HG02610 (cell line): Measurements from ENCODE around the gene VAMP7.
"Not testable (repeated sequence)": the region's sequence is repeated elsewhere in the genome, so short reads cannot be mapped to it uniquely, and the experiment has no call there.

ENCODE experiments used
- ATAC-seq: cut with Tn5 transposase; IDR thresholded peaks from one replicate; pipeline ENCODE4 v1.9.1; 2021; ENCODE audit warnings: mild to moderate bottlenecking, moderate library complexity; ENCODE audit not compliant: unreplicated experiment

VAMP7 gene

GRCh38 chrX:155900765-155901164 lies 19.6 kb downstream of the VAMP7 start:
- no peak for ATAC-seq

- ATAC-seq: not testable (repeated sequence)
Observed at GRCh38 chrX:155907661-155908060, 26.5 kb downstream of the VAMP7 start.

- ATAC-seq: no peak
Observed at GRCh38 chrX:155923200-155923599, 42.1 kb downstream of the VAMP7 start.

GRCh38 chrX:155930852-155931618 lies 49.9 kb downstream of the VAMP7 start:
- not testable (repeated sequence) for ATAC-seq

- ATAC-seq: no peak
Observed at GRCh38 chrX:155938132-155938531, 57.0 kb downstream of the VAMP7 start.

GRCh38 chrX:155949098-155949497 lies 68.0 kb downstream of the VAMP7 start:
- no peak for ATAC-seq

- ATAC-seq: no peak
Observed at GRCh38 chrX:155951237-155951789, 70.2 kb downstream of the VAMP7 start.

GRCh38 chrX:155953055-155953454 lies 71.9 kb downstream of the VAMP7 start:
- no peak for ATAC-seq

GRCh38 chrX:155954793-155955192 lies 73.6 kb downstream of the VAMP7 start:
- no peak for ATAC-seq

- no peak for ATAC-seq
Observed at GRCh38 chrX:155956099-155956498, 75.0 kb downstream of the VAMP7 start.

- no peak for ATAC-seq
Observed at GRCh38 chrX:155956649-155957048, 75.5 kb downstream of the VAMP7 start.

- ATAC-seq: no peak
Observed at GRCh38 chrX:155957843-155958242, 76.7 kb downstream of the VAMP7 start.

- ATAC-seq: no peak
Observed at GRCh38 chrX:155959018-155959587, 78.0 kb downstream of the VAMP7 start.

- no peak for ATAC-seq
Observed at GRCh38 chrX:155962906-155963305, 81.8 kb downstream of the VAMP7 start.

GRCh38 chrX:155966876-155967275 lies 85.7 kb downstream of the VAMP7 start:
- ATAC-seq: no peak

GRCh38 chrX:155967653-155968325 lies 86.6 kb downstream of the VAMP7 start:
- ATAC-seq: no peak

- ATAC-seq: no peak
Observed at GRCh38 chrX:155968326-155968661, 87.1 kb downstream of the VAMP7 start.

- ATAC-seq: no peak
Observed at GRCh38 chrX:155968791-155969190, 87.6 kb downstream of the VAMP7 start.

GRCh38 chrX:155971658-155972057 lies 90.5 kb downstream of the VAMP7 start:
- not testable (repeated sequence) for ATAC-seq

GRCh38 chrX:155972241-155972640 lies 91.1 kb downstream of the VAMP7 start:
- not testable (repeated sequence) for ATAC-seq

- ATAC-seq: no peak
Observed at GRCh38 chrX:155983326-155983725, 102.2 kb downstream of the VAMP7 start.

- no peak for ATAC-seq
Observed at GRCh38 chrX:155985208-155985607, 104.1 kb downstream of the VAMP7 start.
